Measurements from ENCODE around the gene PIGT. TPM values are rescaled to one million over a fixed set of nuclear protein-coding genes. Genes with fewer than 3 reads are reported as not detected.

The PIGT gene
- total and polyA plus RNA-seq, 2 experiments from 2014 or later, result 48.4 to 63.1 TPM

- H3K9me3 Mint-ChIP-seq, result peaks cover 4% of the 10 kb centered on the region; the same call in 2 of the 3 replicates
- H3K4me2 ChIP-seq, result peak overlapping the region; percentile 97
- ATAC-seq (peak; percentile 47), DNase-seq (ENCODE audit: low spot score) (peak; percentile 66)
- 0 out of 2 replicates have a peak overlapping the region, but pooled peaks have one; percentile 76 for H3K27ac ChIP-seq (ENCODE audit: low read depth)
- peaks cover 9% of the 10 kb centered on the region for H3K79me2 ChIP-seq (replicated peaks; ENCODE audit: insufficient read depth)
- peaks cover 11% of the 10 kb centered on the region; the same call in 1 of the 2 replicates for H3F3A ChIP-seq (replicated peaks; ENCODE audit: low read depth)
- no peaks in the 10 kb centered on the region for H3K9me2 ChIP-seq (ENCODE audit: insufficient read depth)
- peak overlapping the region; percentile 95 for H3K4me3 ChIP-seq
- H3K4me1 Mint-ChIP-seq, result peaks cover 10% of the 10 kb centered on the region
- H3K4me1 ChIP-seq (ENCODE audit: insufficient read depth), result peaks cover 11% of the 10 kb centered on the region; the same call in 1 of the 2 replicates
- peaks cover 26% of the 10 kb centered on the region for H3K27me3 Mint-ChIP-seq (ENCODE audit: insufficient read depth, low read depth, poor library complexity)
- peaks cover 8% of the 10 kb centered on the region for H3K36me3 ChIP-seq (ENCODE audit: insufficient read depth)
- peak overlapping the region; percentile 86; the same call in 1 of the 2 replicates for H3K27ac Mint-ChIP-seq
- peaks cover 24% of the 10 kb centered on the region for H3K36me3 Mint-ChIP-seq (ENCODE audit: low read depth)
- H2AFZ ChIP-seq, result peak overlapping the region; percentile 90
- TF ChIP-seq POLR2AphosphoS5 (IDR thresholded peaks at IDR 0.05; ENCODE audit: low read depth), result no peak
- TF ChIP-seq ZNF462 (CRISPR knock-in tag; IDR thresholded peaks at IDR 0.05), result no peak
- no peak for TF ChIP-seq ETS1 (IDR thresholded peaks at IDR 0.05)
- TF ChIP-seq EZH2phosphoT487 (IDR thresholded peaks at IDR 0.05; ENCODE audit: unreplicated experiment), result no peak
- no peak for TF ChIP-seq REST (IDR thresholded peaks at IDR 0.05; ENCODE audit: unreplicated experiment)
- TF ChIP-seq CTCF (conservative IDR thresholded peaks at IDR 0.05; ENCODE audit: low read depth in 2 of 2), result no peak
- TF ChIP-seq NANOG (IDR thresholded peaks at IDR 0.05; ENCODE audit: borderline replicate concordance), result no peak
- no peak for TF ChIP-seq EZH2 (IDR thresholded peaks at IDR 0.05; ENCODE audit: low read depth, unreplicated experiment)
- TF ChIP-seq CREB1 (CRISPR knock-in tag; IDR thresholded peaks at IDR 0.05; ENCODE audit: low read depth), result no peak
- TF ChIP-seq ZNF114 (CRISPR knock-in tag; IDR thresholded peaks at IDR 0.05), result no peak
- TF ChIP-seq JUNB (IDR thresholded peaks at IDR 0.05; ENCODE audit: unreplicated experiment), result no peak
- no peak for TF ChIP-seq ZNF331 (CRISPR knock-in tag; IDR thresholded peaks at IDR 0.05; ENCODE audit: low read depth)
- peak overlapping the region; percentile 86 for H3K4me3 Mint-ChIP-seq
- H3K27me3 ChIP-seq (ENCODE audit: insufficient read depth), result peaks cover 36% of the 10 kb centered on the region
- no peaks in the 10 kb centered on the region; the same call in 1 of the 2 replicates for H4K20me1 ChIP-seq (replicated peaks; ENCODE audit: insufficient read depth)
Observed at GRCh38 chr20:45407067-45407745, 8.7 kb upstream of the PIGT start.

All from GM23338 (cell line).